ENCODE data around the gene SND1.

Gene SND1

DNA sequence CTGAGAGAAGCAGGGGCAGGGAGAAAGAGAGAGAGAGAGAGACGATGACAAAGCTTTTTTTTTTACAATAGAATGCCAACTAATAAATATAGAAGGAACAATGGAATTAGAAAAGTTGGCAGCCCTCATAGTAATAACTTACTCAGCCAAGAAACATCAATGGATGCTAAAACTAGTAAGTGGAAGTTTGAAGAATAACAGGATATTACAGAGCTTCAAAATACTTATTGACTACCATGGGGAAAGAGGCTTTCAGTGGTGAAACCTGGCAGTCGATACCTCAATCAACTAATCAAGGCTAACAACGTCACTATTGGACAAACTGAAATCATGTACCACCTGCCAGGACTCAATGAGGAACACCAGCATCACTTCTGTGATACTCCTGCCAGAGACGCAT is 479.7 kb downstream of the SND1 start:
- DNase-seq: no peak

DNA sequence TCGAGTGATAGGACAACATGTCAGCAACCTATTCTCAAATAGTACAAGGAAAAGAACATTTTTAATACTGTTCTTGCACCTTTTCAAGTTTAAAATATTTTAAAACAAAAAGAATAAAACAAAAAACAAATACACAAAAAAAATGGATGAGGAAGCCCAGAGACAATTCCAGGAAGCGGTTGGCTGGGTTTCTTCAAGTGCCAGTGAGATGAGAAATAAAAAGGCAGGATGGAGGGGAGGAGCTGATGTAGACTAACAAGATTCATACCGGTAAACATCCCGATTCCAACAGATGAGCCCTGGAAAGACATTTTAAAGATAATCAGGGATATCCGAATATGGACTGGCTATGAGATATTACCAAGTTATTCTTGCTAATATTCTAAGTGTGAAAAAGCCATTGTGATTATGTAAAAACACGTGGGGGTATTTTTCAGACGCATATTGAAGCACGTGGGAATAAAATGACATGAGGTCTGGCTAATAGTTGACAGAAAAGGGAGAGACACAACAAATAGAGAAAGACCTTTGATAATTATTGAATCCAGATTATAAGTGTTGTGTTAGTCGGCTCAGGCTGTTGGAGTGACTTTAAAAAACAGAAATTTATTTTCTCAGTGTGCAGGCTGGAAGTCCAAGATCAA is 480.6 kb downstream of the SND1 start:
- DNase-seq: no peak

DNA sequence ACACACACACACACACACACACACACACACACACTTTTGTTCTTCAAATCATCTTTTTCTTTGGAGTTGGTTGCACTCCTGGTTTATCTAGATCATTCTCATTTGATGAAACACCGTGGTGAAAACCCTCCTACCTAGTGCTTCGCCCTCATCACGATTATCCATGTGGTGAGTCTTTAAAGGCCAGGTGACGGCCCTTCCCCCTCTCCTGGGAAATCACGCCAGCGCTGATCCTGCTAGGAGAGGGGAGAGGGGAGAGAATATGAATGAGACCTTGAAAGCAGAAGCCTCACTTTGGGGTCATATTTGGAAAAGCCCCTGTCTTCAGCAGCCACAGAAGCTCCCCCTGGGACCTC is 483.1 kb downstream of the SND1 start:
- DNase-seq: no peak

DNA sequence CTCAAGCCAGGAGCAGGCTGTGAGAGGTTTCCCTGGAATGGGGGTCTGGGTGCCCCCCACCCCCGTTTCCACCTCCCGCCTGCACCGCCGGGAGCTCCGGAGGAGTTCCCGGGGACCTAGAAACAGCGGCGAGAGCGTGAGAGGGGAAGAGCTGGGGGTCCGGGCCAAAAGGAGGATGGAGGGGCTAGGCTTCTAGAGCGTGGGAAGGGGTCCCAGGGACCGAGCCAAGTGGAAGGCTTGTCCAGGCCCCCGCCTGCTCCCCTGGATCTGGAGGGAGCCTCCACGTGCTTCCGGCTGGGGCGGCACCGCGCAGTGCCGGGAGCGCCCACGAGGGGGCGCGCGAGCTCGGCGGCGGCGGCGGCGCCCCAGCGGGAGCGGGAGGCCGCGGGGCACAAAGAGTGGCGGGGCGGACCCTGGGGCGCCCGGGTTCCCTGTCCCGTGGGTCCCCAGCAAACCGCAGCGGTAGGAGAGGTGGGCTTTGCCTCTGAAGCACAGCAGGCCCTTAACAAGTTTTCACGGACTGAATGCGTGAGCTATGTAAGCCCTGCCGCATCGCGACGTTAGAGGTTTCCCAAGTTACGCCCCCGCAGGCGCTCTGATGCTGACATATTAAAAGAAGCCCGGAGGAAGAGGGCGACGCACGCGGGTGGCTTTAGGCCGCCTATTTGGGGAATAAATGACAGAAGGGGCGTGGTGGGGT is 483.7 kb downstream of the SND1 start:
- no peak for DNase-seq

DNA sequence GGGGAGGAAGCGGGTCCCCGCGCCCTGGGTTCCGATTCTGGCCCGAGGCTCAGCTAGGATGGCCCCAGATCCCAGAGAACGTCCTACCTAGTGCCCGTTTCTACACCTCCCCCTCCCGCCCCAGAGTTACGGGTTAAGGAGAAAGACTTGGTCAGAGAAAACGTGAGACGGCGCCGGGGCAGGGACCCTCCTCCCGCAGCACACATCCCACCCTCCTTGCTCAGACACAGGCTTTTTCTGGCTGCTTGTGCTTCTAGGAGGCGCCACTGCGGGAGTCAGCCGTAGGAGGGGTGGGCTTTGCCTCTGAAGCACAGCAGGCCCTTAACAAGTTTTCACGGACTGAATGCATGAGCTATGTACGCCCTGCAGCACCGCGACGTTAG is 484.2 kb downstream of the SND1 start:
- DNase-seq: no peak

DNA sequence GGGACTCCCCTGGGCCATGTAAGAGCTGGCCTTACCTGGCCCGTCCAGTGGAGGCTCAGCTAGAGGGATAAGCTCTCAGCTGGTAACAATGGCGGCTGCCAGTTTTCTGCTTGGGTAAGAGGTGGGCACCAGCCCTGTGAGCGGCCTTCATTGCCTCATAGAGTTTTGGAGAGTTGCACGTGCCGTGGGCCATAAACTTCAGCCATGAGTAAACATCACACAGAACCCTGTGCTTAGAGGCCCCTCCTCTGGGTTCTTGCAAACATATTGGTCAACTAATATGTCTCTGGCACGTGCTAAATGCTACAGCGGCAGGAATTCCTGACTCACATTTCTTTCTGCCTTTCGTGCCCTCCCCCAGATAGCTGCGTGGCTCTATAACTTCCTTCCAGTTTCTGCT is 485.2 kb downstream of the SND1 start:
- DNase-seq: no peak

DNA sequence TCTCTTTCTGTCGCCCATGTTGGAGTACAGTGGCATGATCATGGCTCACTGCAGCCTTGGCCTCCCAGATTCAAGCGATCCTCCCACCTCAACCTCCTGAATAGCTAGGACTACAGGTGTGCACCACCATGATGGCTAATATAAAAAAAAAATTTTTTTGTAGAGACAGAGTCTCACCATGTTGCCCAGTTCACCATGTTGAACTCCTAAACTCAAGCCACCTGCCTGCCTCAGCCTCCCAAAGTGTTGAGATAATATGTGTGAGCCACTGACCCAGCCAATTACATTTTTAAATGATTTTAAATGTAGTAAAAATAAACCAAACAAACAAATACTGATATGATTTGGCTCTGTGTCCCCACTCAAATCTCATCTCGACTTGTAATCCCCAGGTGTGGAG is 487.4 kb downstream of the SND1 start:
- DNase-seq: no peak

DNA sequence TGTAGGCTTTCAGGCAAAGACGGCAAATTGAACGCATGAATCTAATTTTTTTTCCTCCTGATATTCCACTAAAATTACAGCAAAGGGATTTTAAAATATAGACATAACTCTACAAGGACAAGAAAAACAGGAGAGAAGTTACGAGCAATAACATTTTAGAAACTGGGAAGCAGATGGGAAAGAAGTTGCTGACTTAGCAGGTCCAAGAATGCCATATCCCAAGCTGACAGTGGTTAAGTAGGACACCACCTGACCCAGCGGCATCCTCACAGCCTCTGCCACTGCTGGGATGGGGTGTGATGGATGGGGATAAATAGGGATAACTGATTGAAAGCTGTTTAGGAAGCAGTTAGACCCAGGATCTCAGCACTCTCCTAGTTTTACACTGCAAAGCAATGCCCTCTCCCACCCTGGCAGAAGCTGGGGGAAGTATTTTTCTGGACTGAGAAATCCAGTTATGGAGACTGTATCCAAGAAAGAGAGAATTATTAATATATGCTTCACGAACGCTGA is 489.7 kb downstream of the SND1 start:
- DNase-seq: no peak

All from NCI-H2029 treated with DMSO at 0.1 percent for 48 hours (cell line).